OCI-LY7 (cell line): ENCODE data around the gene HUNK.

Experiments used
- EZH2phosphoT487 ChIP-seq: fragments of 200-600 bp; sonication (generic); IDR thresholded peaks from 2 replicates; pipeline ENCODE4 v1.6.1; 2018; ENCODE audit warnings: low read depth, borderline replicate concordance, mild to moderate bottlenecking, mixed run types, antibody characterized with exemption, low read length, moderate library complexity, mixed read lengths
- TF ChIP-seq, protein P1 (sequence below): fragments of 200-600 bp; sonication (generic); conservative IDR thresholded peaks from 2 replicates; pipeline ENCODE4 v1.5.1; 2014; ENCODE audit warnings: mild to moderate bottlenecking, antibody characterized with exemption, low read length, moderate library complexity, mixed read lengths

DNA sequence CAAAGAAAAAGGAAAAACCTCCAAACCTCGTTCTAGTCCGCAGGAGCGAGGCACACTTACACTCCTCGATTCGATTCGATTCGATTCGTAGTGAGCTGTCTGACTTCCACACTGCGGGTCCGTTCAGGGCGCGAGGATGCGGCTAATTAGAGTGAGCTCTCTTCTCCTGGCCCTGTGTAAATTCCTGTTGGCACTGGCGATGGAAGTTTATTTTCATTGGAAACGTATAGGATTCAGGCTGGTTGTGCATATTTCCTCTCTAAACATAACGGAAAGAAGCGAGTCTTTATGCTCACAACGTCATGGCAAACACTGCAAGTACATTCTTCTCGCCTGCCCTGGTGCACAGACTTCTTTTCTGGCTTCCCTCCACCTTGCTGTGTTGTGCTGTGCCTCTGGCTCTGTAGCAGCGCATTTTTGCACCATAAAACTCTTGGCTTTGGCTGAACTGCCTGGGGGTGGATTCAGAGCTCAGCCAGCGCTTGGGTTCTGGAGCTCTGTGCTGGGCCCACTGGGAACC, 2.7 kb downstream of the HUNK start:
- TF ChIP-seq, protein P1, sequence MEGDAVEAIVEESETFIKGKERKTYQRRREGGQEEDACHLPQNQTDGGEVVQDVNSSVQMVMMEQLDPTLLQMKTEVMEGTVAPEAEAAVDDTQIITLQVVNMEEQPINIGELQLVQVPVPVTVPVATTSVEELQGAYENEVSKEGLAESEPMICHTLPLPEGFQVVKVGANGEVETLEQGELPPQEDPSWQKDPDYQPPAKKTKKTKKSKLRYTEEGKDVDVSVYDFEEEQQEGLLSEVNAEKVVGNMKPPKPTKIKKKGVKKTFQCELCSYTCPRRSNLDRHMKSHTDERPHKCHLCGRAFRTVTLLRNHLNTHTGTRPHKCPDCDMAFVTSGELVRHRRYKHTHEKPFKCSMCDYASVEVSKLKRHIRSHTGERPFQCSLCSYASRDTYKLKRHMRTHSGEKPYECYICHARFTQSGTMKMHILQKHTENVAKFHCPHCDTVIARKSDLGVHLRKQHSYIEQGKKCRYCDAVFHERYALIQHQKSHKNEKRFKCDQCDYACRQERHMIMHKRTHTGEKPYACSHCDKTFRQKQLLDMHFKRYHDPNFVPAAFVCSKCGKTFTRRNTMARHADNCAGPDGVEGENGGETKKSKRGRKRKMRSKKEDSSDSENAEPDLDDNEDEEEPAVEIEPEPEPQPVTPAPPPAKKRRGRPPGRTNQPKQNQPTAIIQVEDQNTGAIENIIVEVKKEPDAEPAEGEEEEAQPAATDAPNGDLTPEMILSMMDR, result no peak
- no peak for TF ChIP-seq EZH2phosphoT487
